HG02973 (cell line): ENCODE data around the gene FEM1B.

Experiments used
- ATAC-seq: cut with Tn5 transposase; IDR thresholded peaks from one replicate; pipeline ENCODE4 v1.9.1; 2021; ENCODE audit warnings: moderate library complexity; ENCODE audit not compliant: unreplicated experiment

Gene FEM1B

GRCh38 chr15:68321229-68321628 lies 43.7 kb downstream of the FEM1B start:
- no peak for ATAC-seq

GRCh38 chr15:68322796-68323195 lies 45.3 kb downstream of the FEM1B start:
- ATAC-seq, result no peak

GRCh38 chr15:68325726-68326125 lies 48.2 kb downstream of the FEM1B start:
- no peak for ATAC-seq

GRCh38 chr15:68326711-68327354 lies 49.3 kb downstream of the FEM1B start:
- no peak for ATAC-seq

- no peak for ATAC-seq
These were observed 50.9 kb downstream of the FEM1B start for GRCh38 chr15:68328443-68328842.

- no peak for ATAC-seq
These were observed 51.4 kb downstream of the FEM1B start for GRCh38 chr15:68328964-68329363.

GRCh38 chr15:68330416-68330815 lies 52.9 kb downstream of the FEM1B start:
- ATAC-seq, result no peak

GRCh38 chr15:68330901-68331300 lies 53.4 kb downstream of the FEM1B start:
- ATAC-seq, result no peak

GRCh38 chr15:68332266-68332665 lies 54.7 kb downstream of the FEM1B start:
- ATAC-seq, result no peak

- no peak for ATAC-seq
These were observed 56.4 kb downstream of the FEM1B start for GRCh38 chr15:68333775-68334470.

- ATAC-seq, result no peak
These were observed 57.1 kb downstream of the FEM1B start for GRCh38 chr15:68334661-68335124.

- ATAC-seq, result no peak
These were observed 57.7 kb downstream of the FEM1B start for GRCh38 chr15:68335251-68335650.

GRCh38 chr15:68335655-68336054 lies 58.1 kb downstream of the FEM1B start:
- ATAC-seq, result no peak

GRCh38 chr15:68336516-68336915 lies 59.0 kb downstream of the FEM1B start:
- no peak for ATAC-seq

GRCh38 chr15:68337826-68338225 lies 60.3 kb downstream of the FEM1B start:
- ATAC-seq, result no peak

GRCh38 chr15:68339481-68339880 lies 61.9 kb downstream of the FEM1B start:
- ATAC-seq, result no peak

GRCh38 chr15:68340726-68341671 lies 63.5 kb downstream of the FEM1B start:
- ATAC-seq, result no peak

- ATAC-seq, result no peak
These were observed 64.5 kb downstream of the FEM1B start for GRCh38 chr15:68341760-68342725.

- ATAC-seq, result no peak
These were observed 66.2 kb downstream of the FEM1B start for GRCh38 chr15:68343579-68344225.

GRCh38 chr15:68344600-68344999 lies 67.1 kb downstream of the FEM1B start:
- ATAC-seq, result no peak
